DMS114 treated with DMSO at 0.1 percent for 48 hours (cell line): ENCODE measurements around the gene TLR4.

Experiments used
- DNase-seq: peaks from one replicate; lab custom pipeline; 2025; ENCODE audit not compliant: unreplicated experiment; lab: John Stamatoyannopoulos, UW

Gene TLR4

DNA sequence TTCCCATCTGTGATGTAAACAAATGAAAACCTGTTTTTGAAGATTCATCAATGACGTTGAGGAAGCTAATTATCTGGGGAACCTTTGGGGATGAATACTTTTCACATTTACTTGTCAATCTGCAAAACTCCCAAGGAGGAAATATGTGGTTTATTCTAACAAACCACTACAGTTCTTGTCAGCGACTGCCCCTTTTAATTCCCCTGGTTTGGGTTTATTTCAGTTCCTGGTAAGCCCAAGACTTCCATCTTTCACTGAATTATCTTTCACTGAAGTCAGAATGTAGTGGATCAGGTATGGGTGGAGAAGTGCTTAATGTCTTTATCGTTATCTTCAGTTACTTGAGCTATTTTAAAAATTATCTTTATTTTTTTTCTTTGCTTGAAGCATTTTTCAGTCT is 40.2 kb downstream of the TLR4 start:
- no peak for DNase-seq

DNA sequence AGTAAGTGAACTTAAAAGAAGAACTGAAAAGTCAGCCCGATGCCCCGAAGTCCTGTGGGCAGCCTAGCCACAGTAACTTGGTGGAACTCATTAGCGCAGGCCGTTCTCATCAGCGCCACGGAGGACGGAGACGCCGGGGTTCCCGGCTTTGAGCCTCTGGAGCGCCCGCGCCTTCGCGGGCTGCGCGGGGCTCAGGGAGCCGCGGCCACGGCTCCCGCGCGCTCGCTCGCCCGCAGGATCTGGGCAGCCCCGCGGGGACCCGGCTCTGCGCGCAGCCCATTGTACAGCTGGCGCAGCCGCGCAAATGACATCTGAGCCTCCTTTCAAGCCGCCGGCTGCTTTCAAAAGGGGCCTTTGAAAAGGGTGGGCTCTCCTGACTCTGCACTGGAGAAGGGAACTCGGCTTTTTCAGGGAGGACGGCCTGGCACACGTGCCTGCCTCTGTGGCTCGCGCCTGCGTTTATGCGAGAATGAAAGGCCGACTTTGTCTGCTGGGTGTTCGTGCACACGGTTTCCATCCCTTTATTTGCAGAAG is 40.7 kb downstream of the TLR4 start:
- no peak for DNase-seq

DNA sequence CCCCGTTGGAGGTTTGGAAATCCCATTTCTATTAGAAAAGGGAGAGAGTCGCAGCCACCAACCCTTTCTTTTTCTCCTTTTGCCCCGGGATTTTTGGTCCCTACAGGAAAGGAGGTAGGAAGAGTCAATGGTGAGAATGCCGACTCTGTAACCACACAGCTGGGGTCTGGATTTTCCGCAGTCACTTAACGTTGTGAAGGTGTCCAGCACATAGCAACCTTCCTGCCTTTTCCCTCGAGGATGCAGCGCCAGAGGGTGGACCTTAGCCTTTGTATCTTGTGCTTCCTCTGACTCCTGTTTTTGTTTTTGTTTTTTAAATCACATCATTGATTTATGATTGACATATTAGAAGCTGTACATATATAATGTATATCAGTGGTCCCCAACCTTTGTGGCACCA is 41.4 kb downstream of the TLR4 start:
- DNase-seq, result no peak

DNA sequence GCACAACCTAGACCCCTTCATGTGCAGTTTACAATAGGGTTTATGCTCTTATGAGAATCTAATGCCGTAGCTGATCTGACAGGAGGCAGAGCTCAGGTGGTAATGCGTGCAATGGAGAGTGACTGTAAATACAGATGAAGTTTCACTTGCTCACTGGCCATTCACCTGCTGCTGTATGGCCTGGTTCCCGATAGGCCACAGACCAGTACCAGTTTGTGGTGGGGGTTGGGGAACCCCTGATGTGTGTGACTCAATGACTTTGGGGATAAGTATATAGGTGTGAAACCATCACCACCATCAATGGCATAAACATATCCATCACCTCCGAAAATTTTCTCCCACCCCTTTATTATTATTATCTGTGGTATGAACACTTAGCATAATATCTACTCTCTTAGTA is 42.1 kb downstream of the TLR4 start:
- DNase-seq, result no peak

DNA sequence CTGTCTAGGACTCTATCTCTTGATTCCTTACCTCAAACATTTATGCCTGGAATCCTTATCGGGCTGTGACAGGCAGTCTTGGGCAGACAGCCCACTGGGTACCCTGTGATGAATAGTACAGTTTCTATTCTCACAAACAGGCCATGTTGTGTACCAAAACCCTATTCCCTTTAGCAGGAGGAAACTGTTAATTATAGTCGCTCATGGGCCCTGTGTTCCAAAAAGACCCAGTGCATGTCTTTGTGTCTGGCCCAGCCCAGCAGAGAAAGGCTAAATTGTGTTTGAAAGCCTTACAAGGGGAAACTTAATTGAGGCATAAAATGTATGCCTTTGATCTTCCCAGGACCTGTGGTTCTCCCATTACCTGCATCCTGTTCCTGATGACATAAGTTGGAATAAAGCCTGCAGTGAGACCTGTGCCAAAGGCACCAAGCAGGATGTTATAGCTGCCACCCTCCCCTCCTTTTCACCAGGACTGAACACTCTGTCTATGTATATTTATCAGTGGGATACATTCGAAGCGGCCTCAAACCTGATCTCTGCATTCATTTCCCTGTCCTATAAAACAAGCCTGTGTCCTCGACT is 43.3 kb downstream of the TLR4 start:
- DNase-seq, result no peak

DNA sequence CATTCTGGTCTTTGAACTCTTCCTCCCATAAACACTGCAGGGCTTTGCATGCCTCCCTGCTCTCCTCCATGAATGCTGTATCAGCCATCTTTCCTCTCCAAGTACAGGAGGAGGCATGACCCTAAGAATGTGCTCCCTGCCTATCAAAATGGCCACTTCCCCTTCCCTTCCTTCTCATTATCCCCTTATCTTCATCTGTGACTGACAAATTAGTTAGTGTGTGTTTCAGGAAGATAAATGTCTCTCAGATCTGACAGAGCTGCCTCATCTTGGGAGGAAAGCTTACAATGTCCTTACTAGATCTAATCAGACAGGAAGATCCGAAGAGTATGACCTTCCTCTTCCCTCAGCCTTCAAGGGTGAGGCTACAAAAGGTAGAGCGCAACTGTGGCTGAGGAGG is 46.2 kb downstream of the TLR4 start:
- DNase-seq, result no peak

DNA sequence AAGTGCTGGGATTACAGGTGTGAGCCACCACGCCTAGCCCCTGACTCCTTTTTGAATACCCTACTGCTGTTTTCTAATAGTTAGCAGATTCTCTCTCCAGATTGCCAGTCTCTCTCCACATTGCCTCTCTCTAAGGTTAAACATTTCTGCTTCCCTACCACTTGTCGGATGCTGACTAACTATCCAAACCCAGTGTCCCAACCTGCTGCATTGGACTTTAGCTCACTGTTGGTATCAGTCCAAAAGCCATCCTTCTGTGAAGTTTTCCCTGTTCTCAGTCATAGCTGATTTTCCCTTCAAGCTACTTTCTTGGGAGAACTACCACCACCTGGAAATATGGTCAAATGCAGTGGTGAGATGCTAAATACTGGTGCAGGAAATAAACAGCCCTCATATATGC is 48.7 kb downstream of the TLR4 start:
- DNase-seq, result no peak

DNA sequence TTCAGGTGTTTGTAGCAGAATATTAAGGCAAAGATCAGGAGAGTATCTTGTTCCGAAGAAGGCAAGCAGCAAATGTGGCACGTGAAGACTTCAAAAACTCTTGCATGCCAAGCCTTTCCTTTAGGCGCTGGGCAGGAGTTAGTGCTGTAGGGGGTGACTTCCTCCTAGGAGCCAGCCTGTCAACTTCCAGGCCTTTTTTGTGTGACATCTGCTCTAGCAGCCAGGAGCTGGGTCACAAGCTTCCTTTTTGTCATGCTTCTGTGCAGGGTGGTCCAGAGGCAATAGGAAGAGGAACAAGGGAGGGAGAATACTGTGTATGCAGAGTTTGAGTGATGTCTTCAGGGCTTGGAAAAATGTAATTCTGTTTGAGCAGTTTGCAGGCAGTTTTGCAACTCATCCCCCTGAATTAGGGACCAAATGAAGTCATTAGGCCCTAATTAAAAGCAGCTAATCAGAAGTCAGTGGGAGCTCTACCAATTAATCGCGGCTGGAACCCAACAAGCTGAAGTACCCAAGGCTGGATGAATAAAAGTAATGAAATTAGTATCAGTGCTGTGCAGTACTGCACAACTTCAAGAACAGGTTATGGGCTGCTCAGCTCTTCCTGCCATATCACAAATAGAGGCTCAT is 53.5 kb downstream of the TLR4 start:
- DNase-seq, result no peak

DNA sequence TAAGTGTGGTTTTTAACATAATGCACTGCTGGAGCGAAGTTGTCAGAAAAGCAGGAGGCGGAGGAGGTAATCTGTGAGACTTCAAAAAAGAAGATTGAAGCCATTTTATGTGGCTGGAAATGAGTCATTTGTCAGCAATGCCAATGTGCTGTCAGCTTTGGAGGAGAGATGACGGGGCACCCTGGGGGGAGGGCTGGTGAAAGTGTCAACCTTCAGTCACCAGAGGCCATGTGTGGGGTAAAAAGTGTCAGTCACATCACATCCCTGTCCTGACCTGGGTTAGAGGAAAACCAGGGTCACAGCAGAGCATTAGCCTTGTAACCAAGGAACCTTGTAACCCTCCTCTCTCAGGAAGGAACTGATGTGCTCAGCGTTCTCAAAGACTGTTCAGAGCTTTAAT is 59.1 kb downstream of the TLR4 start:
- no peak for DNase-seq

DNA sequence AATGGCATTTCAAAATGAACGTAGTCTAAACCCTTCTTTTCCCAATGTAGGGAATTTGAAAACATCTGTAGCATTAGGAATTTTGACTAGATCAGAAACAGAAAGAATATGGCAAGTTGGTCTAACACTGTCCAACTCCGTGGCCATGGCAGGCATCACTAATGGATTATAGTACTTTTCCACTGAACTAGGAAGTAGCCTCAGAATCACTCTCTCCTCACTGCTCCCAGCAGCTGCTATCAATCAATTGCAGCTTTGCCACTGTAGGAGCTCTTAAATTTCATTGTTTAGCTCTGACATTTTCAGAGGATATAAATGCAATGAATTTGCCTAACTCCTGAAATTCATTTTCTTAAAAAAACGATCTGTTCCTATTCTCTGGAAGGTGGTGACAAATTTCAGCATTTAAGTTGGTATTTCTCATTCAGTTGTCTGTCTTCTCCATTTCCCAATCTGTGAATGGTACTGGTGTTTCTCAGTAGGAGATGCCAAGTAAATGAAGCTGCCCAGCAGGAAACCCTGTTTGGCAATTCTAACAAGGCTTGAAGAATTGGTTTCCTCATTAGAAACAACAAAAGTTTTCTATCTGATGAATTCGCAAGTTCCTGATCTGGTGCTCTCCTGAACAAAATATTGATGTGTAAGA is 64.7 kb downstream of the TLR4 start:
- no peak for DNase-seq

DNA sequence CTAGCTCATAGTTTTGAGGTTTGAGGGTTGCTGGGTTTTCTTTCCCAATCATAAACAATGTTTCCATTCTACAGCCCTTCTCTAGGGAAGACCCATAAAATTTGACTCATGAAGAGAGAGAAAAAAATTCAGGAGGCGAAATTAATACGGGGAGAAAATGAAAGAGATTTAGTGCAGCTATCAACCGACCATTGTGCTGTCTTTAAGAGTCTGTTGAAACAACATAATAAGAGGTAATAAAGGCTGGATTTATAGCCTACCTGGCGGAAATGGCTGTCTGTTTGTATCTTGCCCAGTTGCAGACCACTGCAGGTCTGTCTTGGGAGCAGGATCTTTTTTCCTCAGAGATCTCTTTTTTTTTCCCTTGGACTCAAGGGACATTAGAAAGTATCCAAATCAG is 66.9 kb downstream of the TLR4 start:
- no peak for DNase-seq

DNA sequence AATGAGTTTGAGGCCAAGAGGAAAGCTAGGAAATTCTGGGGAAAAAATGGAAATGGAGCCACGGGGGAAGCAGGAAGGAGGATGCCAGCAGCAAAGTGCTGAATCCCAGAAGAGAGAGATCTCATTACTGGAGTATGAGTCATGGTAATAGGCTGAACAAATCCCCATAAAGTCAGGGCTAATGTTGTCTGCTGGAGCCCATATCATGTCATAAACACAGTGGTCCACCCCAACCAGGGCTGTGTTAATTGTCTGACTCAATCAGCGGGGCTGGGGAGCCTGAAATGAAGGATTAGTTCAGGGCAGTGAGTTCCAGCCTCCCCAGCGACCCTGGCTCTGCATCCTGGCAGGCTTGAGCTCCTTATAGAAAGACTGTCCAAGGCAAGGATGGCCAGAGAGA is 68.8 kb downstream of the TLR4 start:
- DNase-seq, result no peak
